Type B pancreatic cell (in vitro differentiated cells): Measurements from ENCODE around the gene DPH6. TPM values are rescaled to one million over a fixed set of nuclear protein-coding genes. Genes with fewer than 3 reads are reported as not detected.

Experiments used
- DNase-seq: peaks from one replicate; pipeline ENCODE4 v3.0.0; 2021; ENCODE audit warnings: mixed read lengths; ENCODE audit not compliant: unreplicated experiment; ENCODE audit errors: extremely low spot score
- H3K27ac Mint-ChIP-seq: 2 replicates; pipeline ENCODE4 v1.8.0; 2021; ENCODE audit warnings: mild to moderate bottlenecking, mixed read lengths
- H3K27me3 Mint-ChIP-seq: 2 replicates; pipeline ENCODE4 v1.8.0; 2021; ENCODE audit warnings: mixed read lengths
- H3K36me3 Mint-ChIP-seq: 2 replicates; pipeline ENCODE4 v1.8.0; 2021; ENCODE audit warnings: mixed read lengths
- H3K4me1 Mint-ChIP-seq: one replicate; pipeline ENCODE4 v1.8.0; 2021; ENCODE audit warnings: mixed read lengths; ENCODE audit not compliant: unreplicated experiment
- H3K4me3 Mint-ChIP-seq: 2 replicates; pipeline ENCODE4 v1.8.0; 2021; ENCODE audit warnings: mild to moderate bottlenecking, mixed read lengths
- H3K9me3 Mint-ChIP-seq: 2 replicates; pipeline ENCODE4 v1.8.0; 2021; ENCODE audit warnings: mixed read lengths
- CTCF ChIP-seq: fragments of 200-600 bp; sonication (generic); conservative IDR thresholded peaks from 2 replicates; pipeline ENCODE4 v1.5.0; 2021; ENCODE audit warnings: antibody characterized with exemption, mild to moderate bottlenecking
- total RNA-seq: library from RNA; stranded (reverse); gene quantifications from 2 replicates; pipeline ENCODE4 v1.2.1, GENCODE V29; 2021; ENCODE audit warnings: low replicate concordance

The DPH6 gene
- total RNA-seq, 1 donor from 2014 or later: 13.5 TPM

DNA sequence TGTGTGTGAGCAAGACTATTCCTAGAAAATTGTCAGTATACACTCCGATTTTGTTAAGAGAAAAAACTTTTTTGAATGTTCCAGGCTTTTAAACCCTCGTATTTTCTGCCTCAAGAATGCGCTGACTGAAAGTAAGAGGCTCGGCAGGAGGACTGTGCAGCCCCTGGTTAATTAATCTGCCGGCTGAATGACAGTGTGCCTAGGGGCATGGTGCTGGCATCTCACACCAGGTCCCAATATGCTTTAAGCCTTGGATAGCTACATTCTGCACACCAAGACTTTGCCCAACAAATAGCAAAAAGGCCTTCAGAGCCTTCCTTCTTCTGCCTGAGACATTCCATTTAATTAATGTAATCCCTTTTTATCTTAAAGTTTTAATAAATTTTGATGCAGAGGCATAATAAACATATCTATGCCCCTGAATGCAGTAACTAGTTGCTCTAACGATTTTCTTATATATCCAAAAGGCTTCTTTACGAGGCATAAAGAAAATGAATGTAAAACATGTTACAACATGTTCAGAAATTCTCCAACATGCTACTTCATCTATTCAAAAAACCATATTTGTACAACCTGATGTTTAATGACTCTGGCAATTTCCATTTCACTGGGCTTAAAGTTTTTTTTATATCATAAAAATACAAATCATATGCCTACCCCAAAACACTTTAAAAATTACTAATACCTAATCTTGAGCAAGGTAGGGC, 37.9 kb downstream of the DPH6 start:
- H3K27ac Mint-ChIP-seq: peak overlapping the region; percentile 44
- no peak for DNase-seq
- peaks cover 4% of the 10 kb centered on the region for H3K36me3 Mint-ChIP-seq
- H3K27me3 Mint-ChIP-seq: no peaks in the 10 kb centered on the region
- H3K9me3 Mint-ChIP-seq: no peaks in the 10 kb centered on the region
- H3K4me3 Mint-ChIP-seq: no peak overlapping the region
- TF ChIP-seq CTCF: no peak
- peaks cover 24% of the 10 kb centered on the region for H3K4me1 Mint-ChIP-seq

DNA sequence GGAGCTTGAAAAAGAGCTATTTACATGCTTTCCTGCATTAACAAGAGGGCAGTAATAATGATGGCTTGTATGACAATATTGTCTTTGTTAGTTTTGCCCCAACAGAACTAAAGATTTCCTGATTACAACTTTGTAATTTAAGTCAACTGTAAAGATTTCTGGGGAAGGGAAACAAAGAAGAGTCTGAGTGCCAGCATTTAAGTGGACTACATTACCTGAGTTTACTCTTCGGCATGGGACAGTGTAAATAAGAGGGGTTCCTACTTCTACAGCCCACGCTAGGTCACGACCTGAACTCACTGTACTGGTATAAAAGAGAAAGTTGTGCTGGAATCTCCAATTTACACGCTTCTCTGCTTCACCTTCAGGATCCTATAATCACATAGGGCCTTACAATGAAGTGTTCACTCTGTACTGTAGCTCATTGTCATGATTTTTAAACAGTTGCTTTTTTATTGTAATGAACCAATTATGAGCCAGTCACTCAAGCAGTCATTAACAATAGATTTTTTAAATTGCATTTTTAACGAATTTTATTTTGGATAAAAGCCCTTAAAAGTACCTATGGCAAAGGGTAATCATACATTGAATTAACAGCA, 39.6 kb downstream of the DPH6 start:
- Mint-ChIP-seq H3K4me1 (peaks cover 24% of the 10 kb centered on the region), H3K4me3 (peak overlapping the region; percentile 19), H3K9me3 (no peaks in the 10 kb centered on the region), H3K27ac (peak overlapping the region; percentile 59), H3K27me3 (no peaks in the 10 kb centered on the region), H3K36me3 (peaks cover 4% of the 10 kb centered on the region)
- TF ChIP-seq CTCF: no peak
- DNase-seq: no peak

DNA sequence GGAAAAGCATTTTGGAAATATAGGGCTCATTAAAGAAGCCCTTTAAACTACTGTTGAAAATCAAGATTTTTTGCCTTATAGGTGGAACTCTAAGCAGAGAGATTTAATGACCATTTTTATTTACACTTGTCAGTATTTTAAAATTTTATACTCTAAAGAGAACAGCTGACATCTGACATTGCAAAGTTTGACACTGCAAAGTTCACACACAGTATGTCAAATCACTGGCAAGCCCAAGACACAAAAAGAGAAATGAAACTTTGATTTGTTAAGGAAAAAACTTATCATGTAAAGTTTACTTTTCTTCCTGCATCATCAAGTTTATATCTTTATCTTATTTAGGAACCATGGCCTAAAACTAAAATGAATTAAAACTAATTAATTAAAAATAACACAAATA, 40.2 kb downstream of the DPH6 start:
- Mint-ChIP-seq H3K36me3 (peaks cover 4% of the 10 kb centered on the region), H3K9me3 (no peaks in the 10 kb centered on the region), H3K4me1 (peaks cover 24% of the 10 kb centered on the region), H3K27ac (peak overlapping the region; percentile 75), H3K4me3 (no peak overlapping the region), H3K27me3 (no peaks in the 10 kb centered on the region)
- TF ChIP-seq CTCF: no peak
- no peak for DNase-seq

DNA sequence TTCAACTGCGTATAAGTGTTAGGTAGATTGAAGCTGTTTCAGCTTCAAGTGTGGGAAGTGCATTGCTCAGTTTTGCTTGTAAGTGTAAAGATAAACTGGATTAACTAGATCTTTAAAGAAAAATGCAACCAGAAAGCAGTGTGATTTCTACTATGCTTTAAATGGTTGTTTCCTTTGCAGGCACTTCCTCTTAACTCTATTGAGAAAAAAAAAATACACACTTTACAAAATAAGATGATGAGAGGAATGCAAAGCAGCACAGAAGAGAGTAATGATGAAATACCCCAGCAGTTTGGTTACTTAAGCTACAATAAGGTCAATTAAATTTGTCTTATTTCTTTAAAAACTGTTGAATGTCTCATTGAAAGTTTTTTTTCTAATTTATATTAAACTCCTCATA, 40.8 kb downstream of the DPH6 start:
- TF ChIP-seq CTCF: no peak
- peak overlapping the region; percentile 75 for H3K27ac Mint-ChIP-seq

DNA sequence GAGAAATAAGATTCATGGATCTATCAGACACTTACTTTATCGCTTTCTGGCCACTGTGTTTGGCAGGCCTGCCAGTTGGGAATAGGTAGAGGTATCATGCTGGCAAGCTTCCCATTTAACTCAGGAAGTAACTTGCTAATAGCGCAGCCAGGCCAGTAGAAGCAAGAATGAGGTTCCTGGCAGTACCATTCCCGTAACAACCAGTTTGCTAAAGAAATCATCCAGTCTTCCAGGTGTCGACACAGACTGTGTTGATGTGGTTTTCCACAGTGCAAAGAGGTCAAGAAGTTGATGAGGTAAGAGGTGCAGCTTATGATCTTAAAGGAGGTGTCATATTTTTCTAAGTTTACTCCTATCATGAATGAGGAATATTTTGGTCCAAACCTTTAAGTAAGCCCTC, 46.2 kb downstream of the DPH6 start:
- no peaks in the 10 kb centered on the region for H3K27me3 Mint-ChIP-seq
- no peaks in the 10 kb centered on the region for H3K9me3 Mint-ChIP-seq
- TF ChIP-seq CTCF: no peak
- H3K4me3 Mint-ChIP-seq: no peak overlapping the region
- peaks cover 12% of the 10 kb centered on the region for H3K36me3 Mint-ChIP-seq
- peaks cover under 1% of the 10 kb centered on the region for H3K4me1 Mint-ChIP-seq
- no peak overlapping the region for H3K27ac Mint-ChIP-seq
- DNase-seq: no peak

More for the DNA sequence above, 40.8 kb downstream of the DPH6 start:
- H3K9me3 Mint-ChIP-seq: no peaks in the 10 kb centered on the region
- H3K27me3 Mint-ChIP-seq: no peaks in the 10 kb centered on the region
- H3K36me3 Mint-ChIP-seq: peaks cover 4% of the 10 kb centered on the region
- peak overlapping the region; percentile 46 for H3K4me3 Mint-ChIP-seq
- H3K4me1 Mint-ChIP-seq: peaks cover 24% of the 10 kb centered on the region
- no peak for DNase-seq
